Esophagus muscularis mucosa (tissue), 4 donors: ENCODE data around the gene BAK1. TPM values are rescaled to one million over a fixed set of nuclear protein-coding genes. Genes with fewer than 3 reads are reported as not detected.
A peak's percentile ranks its signal among the peaks of the same experiment; 100 is the strongest.

Experiments used
- DNase-seq: peaks from one replicate; pipeline ENCODE4 v3.0.0-alpha.2; 2017; ENCODE audit errors: extremely low spot score
- H3K27ac ChIP-seq, 4 donors: fragments of 200-600 bp; sonication (generic); replicated peaks in 1 of 4; 1 replicate in 3 of 4; 2 replicates in 1 of 4; pipeline ENCODE4 v1.5.1; 2016 to 2019; ENCODE audit warnings: mild to moderate bottlenecking in 1 of 4
- H3K27me3 ChIP-seq, 4 donors: fragments of 200-600 bp; sonication (generic); one replicate each; pipeline versions ENCODE4 v1.5.1 to v1.6.0; 2016 to 2019
- H3K36me3 ChIP-seq, 4 donors: fragments of 200-600 bp; sonication (generic); one replicate each; pipeline ENCODE4 v1.5.1; 2016 to 2019
- H3K4me1 ChIP-seq, 4 donors: fragments of 200-600 bp; sonication (generic); one replicate each; pipeline ENCODE4 v1.5.1; 2016 to 2019
- H3K4me3 ChIP-seq, 4 donors: fragments of 200-600 bp; sonication (generic); 1 replicate in 2 of 4; 2 replicates in 2 of 4; pipeline ENCODE4 v1.5.1; 2016 to 2019; ENCODE audit warnings: mild to moderate bottlenecking in 4 of 4, moderate library complexity in 1 of 4
- H3K9me3 ChIP-seq, 4 donors: fragments of 200-600 bp; sonication (generic); 1 replicate in 3 of 4; 2 replicates in 1 of 4; pipeline ENCODE4 v1.5.1; 2016 to 2019
- CTCF ChIP-seq, 3 experiments: fragments of 200-600 bp in 2 of 3; fragments of 450-650 bp in 1 of 3; sonication (generic) in 2 of 3; IDR thresholded peaks; one replicate each; pipeline ENCODE4 v1.5.1; 2017 to 2019; ENCODE audit warnings: antibody characterized with exemption in 3 of 3, mild to moderate bottlenecking in 2 of 3, moderate library complexity in 1 of 3
- EP300 ChIP-seq: sonication (generic); formaldehyde crosslinking; IDR thresholded peaks from one replicate; pipeline ENCODE4 v1.6.1; 2017; ENCODE audit warnings: antibody characterized with exemption
- POLR2A ChIP-seq: fragments of 450-650 bp; IDR thresholded peaks from one replicate; pipeline ENCODE4 v1.6.1; 2017; ENCODE audit warnings: antibody characterized with exemption, moderate library complexity, mild to moderate bottlenecking, low read depth
- POLR2AphosphoS5 ChIP-seq, 2 donors: sonication (generic); formaldehyde crosslinking; IDR thresholded peaks; one replicate each; pipeline ENCODE4 v1.6.1; 2017; ENCODE audit warnings: antibody characterized with exemption in 2 of 2
- WGBS: methylation state at CpG from one replicate; pipeline ENCODE4 v1.1.5; 2018; 5-methylcytosine and 5-hydroxymethylcytosine counted together
- intact Hi-C: fragments of 100-400 bp; cut with DNase I; formaldehyde crosslinking; loops from one replicate; pipeline ENCODE4 v1.15.1; 2023
- total RNA-seq, 4 donors: library from RNA; depleted of rRNA; stranded (reverse); fragments of >200 nt; gene quantifications; one replicate each; pipeline versions ENCODE4 v1.1.0 to v1.2.1, GENCODE V29; 2016

Gene BAK1
- total RNA-seq, 4 donors from 2014 or later: 9.9 to 13.1 (median 11.7) TPM

- H3K4me1 ChIP-seq: peaks cover 24 to 33% (median 30%) of the 10 kb centered on the region in 4 donors
- H3K4me3 ChIP-seq: peak overlapping the region in 3 of 4 donors; percentile 9 to 35 (median 12)
- peaks cover 0 to 25% (median 0%) of the 10 kb centered on the region in 4 donors for H3K27me3 ChIP-seq
- intact Hi-C loops: no loop called here
- no peaks in the 10 kb centered on the region for H3K36me3 ChIP-seq
- WGBS: 54% methylated on average over 25 of the region's 57 CpGs
- no peak for TF ChIP-seq POLR2AphosphoS5 (IDR thresholded peaks at IDR 0.05)
- no peak for TF ChIP-seq EP300
- no peak for TF ChIP-seq CTCF (IDR thresholded peaks at IDR 0.05)
- TF ChIP-seq POLR2A: no peak
- no peak overlapping the region for H3K27ac ChIP-seq
- no peak for DNase-seq
- H3K9me3 ChIP-seq: no peaks in the 10 kb centered on the region
Observed at GRCh38 chr6:33592595-33593413, 12.7 kb upstream of the BAK1 start.

GRCh38 chr6:33592280-33592594 lies 12.2 kb upstream of the BAK1 start:
- DNase-seq: no peak
- 81% methylated on average over 7 of the region's 7 CpGs for WGBS
- H3K27ac ChIP-seq: no peak overlapping the region

GRCh38 chr6:33591424-33592032 lies 11.5 kb upstream of the BAK1 start:
- no peaks in the 10 kb centered on the region for H3K9me3 ChIP-seq
- intact Hi-C loops: no loop called here
- H3K4me1 ChIP-seq: peaks cover 24 to 33% (median 30%) of the 10 kb centered on the region in 4 donors
- WGBS: 100% methylated on average over 8 of the region's 9 CpGs
- H3K27ac ChIP-seq: no peak overlapping the region
- H3K27me3 ChIP-seq: peaks cover 0 to 25% (median 0%) of the 10 kb centered on the region in 4 donors
- DNase-seq: no peak
- H3K4me3 ChIP-seq: no peak overlapping the region
- TF ChIP-seq EP300 (no peak), POLR2AphosphoS5 (IDR thresholded peaks at IDR 0.05) (no peak), CTCF (IDR thresholded peaks at IDR 0.05) (no peak), POLR2A (no peak)
- H3K36me3 ChIP-seq: no peaks in the 10 kb centered on the region

More at GRCh38 chr6:33592280-33592594, 12.2 kb upstream of the BAK1 start:
- no peaks in the 10 kb centered on the region for H3K9me3 ChIP-seq
- no peak overlapping the region for H3K4me3 ChIP-seq
- H3K27me3 ChIP-seq: peaks cover 0 to 25% (median 0%) of the 10 kb centered on the region in 4 donors
- TF ChIP-seq CTCF (IDR thresholded peaks at IDR 0.05) (no peak), EP300 (no peak), POLR2A (no peak), POLR2AphosphoS5 (IDR thresholded peaks at IDR 0.05) (no peak)
- intact Hi-C loops: no loop called here
- H3K36me3 ChIP-seq: no peaks in the 10 kb centered on the region
- peaks cover 24 to 33% (median 30%) of the 10 kb centered on the region in 4 donors for H3K4me1 ChIP-seq

GRCh38 chr6:33590531-33591198 lies 10.6 kb upstream of the BAK1 start:
- H3K27me3 ChIP-seq: peaks cover 0 to 25% (median 0%) of the 10 kb centered on the region in 4 donors
- intact Hi-C loops: no loop called here
- H3K4me3 ChIP-seq: no peak overlapping the region
- H3K36me3 ChIP-seq: no peaks in the 10 kb centered on the region
- H3K4me1 ChIP-seq: peaks cover 29 to 38% (median 35%) of the 10 kb centered on the region in 4 donors
- no peak for TF ChIP-seq EP300
- H3K27ac ChIP-seq: peak overlapping the region; percentile 50 to 69 (median 54)
- whole genome bisulfite sequencing: 97% methylated on average over 4 of the region's 15 CpGs
- DNase-seq: no peak
- no peaks in the 10 kb centered on the region for H3K9me3 ChIP-seq
